Activated CD4-positive, alpha-beta T cell treated with anti-CD3 and anti-CD28 coated beads, Interleukin-2, Interleukin-4, amounts not matched to agents 100 ng/mL and 50 ng/mL, durations not matched to agents 16 hours and 8 hours (primary cell): ENCODE measurements around the gene ZNF792.
A peak's percentile ranks its signal among the peaks of the same experiment; 100 is the strongest.
"Not testable (repeated sequence)": the region's sequence is repeated elsewhere in the genome, so short reads cannot be mapped to it uniquely, and the experiment has no call there.

Experiments
- DNase-seq: peaks from one replicate; pipeline ENCODE4 v3.0.0-alpha.2; 2020; ENCODE audit warnings: low spot score

Gene ZNF792

DNA sequence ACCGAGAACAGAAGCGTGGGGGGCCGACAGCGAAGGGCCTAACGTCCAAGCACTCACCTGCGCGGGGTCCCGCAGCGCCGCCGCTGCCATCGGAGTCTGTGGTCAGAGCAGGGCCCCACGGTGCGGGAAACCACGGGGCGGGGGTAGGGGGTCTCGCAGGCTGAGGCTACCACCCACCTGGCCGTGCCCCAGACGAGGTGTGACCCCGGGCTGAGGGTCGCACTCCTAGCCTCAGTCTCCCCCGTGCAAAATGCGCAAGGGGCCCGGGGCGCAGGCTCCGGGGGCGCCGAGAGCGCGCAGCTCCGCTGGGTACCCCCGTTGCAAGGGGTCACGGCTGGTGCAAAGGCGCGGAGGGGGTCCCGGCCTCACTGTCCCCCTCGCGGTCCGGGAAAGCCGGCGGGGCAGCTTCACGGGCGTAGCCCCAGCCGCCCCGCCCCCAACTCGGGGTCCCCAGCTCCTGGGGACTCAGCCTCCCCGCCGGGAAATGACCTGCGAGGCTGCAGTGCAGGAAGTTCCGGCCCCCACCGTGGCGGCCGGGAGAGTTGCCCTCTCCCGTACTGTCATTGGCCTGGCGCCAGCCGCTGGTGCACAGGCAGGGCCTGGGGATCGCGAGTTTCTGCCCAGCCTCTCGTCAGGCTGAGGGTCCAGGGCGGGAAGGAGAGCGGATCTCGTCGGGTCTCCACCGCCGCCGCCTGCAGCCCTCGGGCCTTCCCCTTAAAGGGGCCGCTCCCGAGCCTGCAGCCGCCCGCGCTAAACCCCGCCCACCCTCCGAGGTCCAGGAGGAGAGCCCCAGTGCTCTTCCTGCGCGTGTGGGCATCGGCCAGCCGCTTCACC is at the start of gene ZNF792:
ZNF792 (minus strand) TSS at position 657 of the 834 bp plus-strand sequence; CDS start at position 90, 567 bp downstream.
- peak; percentile 37 for DNase-seq

DNA sequence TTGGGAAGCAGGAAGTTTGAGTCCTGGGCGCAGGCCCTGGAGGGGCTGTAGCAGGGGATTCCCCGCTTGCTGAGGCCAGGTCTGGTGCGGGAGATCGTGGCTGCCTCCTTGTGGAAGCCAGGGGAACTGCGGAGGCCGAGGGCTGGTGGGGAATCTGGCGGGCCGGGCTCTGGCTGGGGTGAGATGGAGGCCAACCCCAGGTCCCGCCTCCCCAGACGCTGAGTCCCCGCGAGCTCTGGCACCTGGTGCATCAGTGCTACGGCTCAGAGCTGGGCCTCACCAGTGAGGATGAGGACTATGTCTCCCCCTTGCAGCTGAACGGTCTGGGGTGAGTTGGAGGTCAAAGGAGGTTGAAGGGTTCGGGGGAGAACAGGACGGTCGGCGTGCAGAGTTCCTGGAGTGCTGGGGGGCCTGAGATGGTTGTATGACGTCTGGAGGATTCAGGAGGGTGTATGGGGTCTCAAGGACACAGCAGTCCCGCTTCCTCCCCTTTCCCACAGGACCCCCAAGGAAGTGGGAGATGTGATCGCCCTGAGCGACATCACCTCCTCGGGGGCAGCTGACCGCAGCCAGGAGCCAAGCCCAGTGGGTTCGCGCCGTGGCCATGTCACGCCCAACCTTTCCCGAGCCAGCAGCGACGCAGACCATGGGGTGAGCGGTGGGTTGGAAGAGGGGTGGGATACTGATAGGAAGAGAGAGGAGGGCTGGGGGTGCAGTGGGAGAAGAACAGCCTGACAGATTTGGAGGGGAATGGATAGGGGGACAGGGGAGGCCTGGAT is 49.2 kb upstream of the ZNF792 start:
- DNase-seq, result peak; percentile 72

DNA sequence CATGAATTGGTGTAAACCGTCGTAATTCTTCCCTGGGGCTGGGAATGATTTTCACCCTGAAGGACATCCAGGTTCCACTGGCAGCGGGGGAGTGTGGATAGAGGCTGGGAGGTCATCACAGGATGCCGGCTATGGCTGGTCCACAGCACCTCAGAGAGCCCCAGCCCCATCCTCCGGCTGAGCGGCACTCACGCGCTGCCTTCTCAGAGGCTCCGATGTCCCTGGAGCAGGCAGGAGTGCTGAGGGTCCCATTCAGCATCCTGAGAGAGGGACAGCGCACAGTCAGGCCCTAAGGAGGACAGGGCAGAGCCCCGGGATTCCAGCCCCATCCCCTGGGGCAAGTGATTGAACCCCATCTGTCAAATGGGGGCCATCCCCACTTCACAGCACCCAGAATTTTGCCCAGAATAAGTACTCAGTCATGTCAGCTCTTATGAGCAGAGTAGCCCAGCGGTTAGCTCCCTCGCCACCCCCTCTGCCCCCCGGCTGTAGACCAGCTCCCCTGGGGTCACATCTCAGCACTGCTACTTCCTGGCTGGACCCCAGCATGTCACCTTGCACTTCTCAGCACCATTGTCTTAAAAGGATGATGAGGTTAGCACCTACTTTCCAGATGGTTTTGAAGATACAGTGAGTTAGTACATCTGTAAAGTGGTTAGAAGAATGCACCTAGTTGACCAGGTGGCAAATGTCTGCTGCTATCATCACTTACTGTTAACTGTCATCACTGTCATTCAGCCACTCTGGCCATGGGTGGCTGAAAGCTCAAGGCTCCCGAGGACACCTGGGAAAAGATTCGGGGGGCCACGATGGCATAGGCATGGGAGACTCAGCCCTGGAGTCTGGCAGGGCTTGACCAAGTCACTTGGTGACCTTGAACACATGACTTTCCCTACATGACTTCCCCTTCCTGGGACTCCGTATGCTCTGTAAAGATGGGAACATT is 48.0 kb upstream of the ZNF792 start:
- DNase-seq, result no peak

DNA sequence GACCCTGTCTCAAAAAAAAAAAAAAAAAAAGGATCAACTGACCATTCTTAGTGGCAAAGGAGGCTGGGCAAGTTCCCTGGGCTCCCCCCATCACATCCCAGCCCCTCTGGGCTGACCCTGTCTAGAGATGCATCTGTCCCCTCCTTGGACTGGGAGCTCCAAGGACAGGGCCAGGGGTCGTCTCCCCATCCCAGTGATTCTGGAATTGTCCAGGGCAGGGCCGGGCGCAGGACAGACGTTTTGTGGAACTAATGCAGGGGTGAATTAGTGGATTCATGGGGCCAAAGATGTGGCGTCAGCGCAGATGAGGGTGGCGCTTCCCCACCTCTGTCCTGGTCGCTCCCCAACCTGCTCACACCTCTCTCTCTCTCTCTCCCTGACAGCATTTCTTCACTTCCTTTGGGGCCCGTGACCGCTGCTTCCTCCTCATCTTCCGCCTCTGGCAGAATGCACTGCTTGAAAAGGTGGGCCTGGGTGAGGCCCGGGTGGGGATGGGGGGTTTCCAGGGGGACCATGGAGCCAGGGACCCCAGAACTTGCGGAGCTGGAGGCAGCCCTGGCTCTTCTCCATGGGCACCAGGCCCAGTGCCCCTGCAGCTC is 47.2 kb upstream of the ZNF792 start:
- no peak for DNase-seq

DNA sequence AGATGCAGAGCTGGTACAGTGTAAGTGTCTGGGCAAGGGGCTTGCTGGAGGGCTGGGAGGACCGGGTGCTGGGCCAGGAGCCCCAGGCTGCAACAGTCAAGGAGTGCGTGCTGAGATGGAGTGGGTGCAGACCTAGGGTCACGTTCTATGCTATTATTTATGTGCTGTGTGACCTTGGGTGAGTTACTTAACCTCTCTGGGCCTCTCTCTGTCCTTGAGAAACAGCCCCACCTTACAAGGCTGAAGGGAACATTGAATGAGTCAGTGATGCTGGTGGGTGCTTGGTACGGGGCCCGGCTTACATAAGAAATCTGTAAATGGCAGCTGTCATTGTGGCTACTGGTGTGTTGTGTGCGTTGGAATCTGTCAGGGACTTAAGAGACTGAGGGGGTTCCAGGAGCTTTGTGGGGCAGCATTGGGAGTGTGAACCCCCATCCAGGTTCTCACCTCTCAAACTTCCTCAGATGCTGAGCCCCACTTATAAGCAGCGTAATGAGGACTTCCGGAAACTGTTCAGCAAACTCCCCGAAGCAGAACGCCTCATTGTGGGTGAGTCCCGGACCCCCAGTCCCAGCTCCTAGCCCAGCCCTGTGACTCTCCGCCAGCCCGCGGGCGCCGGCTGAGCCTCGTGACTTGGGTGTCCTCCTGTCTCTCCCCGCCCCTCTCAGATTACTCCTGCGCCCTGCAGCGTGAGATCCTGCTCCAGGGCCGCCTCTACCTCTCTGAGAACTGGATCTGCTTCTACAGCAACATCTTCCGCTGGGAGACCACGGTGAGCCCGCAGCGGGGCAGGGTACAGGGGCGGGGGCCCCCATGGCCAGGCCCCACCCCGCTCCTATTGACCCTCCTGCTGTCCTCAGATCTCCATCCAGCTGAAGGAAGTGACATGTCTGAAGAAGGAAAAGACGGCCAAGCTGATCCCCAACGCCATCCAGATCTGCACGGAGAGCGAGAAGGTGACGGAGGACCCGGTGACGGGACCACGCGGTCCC is 45.7 kb upstream of the ZNF792 start:
- DNase-seq, result no peak

DNA sequence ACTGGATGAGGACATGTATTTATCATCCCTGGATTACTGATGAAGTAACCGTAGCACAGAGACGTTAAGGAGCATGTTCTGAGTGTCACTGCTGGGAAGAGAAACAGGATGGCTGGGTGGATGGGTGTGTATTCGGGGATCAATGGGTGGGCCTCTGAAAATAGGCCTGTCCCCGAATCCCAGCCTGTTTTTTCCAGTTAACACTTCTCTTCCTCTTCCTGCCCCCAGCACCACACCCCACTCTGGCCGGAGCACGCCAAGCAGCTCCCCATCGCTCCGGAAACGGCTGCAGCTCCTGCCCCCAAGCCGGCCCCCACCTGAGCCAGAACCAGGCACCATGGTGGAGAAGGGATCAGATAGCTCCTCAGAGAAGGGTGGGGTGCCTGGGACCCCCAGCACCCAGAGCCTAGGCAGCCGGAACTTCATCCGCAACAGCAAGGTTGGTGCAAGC is 44.9 kb upstream of the ZNF792 start:
- DNase-seq, result no peak

DNA sequence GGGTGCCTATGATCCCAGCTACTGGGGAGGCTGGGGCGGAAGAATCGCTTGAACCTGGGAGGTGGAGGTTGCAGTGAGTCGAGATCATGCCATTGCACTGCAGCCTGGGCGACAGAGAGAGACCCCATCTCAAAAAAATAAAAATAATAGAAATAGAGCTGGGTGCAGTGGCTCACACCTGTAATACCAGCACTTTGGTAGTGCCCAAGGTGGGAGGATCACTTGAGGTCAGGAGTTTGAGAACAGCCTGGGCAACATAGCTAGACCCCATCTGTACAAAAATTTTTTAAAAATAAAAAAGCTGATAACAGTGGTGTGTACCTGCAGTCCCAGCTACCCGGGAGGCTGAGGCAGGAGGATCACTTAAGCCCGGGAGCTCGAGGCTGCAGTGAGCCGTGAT is 43.4 kb upstream of the ZNF792 start:
- not testable (repeated sequence) for DNase-seq

DNA sequence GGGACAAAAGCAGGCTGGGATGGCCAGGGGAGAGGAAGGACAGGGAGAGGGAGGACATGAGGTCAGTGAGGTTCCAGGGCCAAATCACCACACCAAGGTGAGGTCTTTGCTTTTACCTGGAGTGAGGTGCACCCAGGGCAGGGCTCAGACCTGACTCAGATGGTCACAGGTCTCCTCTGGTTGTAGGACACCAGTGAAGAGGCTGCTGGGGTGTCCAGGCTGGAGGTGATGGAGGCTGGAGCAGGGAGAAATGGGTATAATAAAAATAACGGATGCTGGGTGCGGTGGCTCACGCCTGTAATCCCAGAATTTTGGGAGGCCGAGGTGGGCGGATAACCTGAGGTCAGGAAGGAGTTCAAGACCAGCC is 43.0 kb upstream of the ZNF792 start:
- DNase-seq, result no peak

DNA sequence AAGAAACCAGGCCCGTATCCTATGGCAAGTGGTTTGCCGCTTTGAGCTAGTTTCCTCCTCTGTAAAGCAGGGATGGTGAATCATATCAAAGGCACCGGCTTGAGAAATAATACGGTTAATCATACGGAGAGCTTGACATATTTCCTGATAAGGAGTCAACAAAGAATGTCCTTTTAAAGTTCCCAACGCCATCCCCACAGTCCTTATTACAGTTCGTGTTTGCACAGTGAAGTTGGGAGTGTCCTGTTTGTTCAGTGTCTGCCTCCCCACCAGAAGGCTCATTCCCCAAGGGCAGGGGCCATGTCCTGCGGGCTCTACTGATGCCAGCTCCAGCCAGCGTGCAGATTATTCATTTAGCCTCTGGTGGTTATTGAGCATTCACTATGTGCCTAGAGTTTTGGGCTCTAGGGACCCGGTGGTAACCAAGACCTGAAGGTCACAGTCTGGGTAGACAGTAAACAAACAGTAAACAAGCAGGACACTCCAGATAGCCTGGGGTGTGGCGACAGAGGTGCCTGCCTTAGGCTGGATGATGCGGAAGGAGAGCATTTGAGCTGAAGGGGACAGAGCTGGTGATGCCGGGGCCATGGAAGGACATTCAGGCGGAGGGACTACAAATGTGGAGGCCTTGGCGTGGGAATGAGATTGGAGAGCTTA is 42.4 kb upstream of the ZNF792 start:
- no peak for DNase-seq

DNA sequence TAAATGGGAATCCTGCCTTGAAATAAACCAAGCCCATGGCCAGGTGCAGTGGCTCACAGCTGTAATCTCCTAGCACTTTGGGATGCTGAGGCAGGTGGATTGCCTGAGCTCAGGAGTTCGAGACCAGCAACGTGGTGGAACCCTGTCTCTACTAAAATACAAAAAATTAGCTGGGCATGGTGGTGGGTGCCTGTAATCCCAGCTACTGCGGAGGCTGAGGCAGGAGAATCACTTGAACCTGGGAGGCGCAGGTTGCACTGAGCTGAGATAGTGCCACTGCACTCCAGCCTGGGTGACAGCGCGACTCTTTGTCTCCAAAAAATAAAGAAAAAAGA is 41.9 kb upstream of the ZNF792 start:
- not testable (repeated sequence) for DNase-seq

DNA sequence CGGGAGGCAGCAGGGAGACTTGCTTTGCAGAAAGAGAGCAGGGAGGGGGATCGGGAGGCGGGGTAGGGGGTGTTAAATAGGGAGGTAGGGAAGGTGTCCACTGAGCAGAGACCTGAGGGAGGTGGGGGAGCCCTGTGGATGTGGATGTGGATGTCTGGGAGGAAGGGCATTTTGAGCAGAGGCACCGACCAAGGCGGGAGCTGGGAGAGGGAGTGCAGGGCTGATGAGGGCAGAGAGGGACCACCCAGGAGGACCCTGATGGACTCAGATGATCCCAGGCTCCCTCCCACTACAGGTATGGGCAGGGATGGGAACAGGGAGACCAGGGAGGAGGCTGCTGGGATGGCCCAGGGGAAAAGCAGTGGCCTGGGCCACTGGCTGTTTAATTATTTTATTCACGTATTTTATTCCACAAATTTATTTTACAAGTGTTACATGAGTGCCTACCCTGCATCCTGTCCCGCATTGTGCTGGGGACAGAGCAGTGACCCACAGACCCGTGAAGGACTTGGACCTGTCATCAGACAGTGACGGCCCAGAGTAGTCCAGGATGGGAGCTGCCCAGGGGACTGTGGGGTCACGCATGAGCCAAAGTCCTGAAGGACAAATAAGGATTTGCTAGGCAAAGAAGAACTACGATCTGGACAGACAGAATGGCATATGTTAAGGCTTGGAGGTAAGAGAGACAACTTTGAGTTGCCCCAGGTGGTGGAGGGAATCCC is 41.4 kb upstream of the ZNF792 start:
- no peak for DNase-seq

DNA sequence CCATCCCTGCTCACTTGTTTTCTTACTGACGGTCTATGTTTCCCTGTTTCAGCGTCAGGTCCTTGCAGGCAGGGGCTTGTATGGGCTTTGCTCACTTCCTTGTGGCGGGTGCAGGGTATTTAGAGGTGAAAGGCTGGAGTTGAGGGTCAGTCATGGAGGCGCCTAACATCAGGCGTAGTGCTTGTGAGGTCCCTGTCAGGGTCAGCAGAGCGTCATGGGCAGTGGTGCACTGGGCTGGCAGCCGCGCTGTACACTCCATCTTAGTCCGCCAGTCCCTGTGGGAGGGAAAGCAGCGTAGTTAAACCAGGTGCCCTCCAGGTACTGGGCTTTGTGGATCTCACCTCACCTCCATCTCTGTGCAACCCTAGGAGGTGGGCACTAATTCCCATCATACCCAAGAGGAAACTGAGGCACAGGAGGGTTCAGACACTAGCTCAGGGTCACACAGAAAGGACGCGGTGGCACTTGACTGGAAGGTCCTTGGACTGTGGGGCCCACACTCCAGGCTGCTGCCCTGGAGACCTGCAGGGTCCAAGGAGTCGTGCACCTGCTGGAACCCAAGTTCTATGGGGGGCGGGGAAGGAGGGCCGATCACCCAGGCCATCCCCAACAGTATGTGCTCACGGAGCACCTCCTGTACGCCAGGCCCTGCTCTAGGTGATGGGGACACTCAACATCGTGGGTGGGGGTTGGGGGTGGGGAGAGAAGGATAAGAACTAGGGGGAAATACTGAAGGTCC is 40.7 kb upstream of the ZNF792 start:
- no peak for DNase-seq

DNA sequence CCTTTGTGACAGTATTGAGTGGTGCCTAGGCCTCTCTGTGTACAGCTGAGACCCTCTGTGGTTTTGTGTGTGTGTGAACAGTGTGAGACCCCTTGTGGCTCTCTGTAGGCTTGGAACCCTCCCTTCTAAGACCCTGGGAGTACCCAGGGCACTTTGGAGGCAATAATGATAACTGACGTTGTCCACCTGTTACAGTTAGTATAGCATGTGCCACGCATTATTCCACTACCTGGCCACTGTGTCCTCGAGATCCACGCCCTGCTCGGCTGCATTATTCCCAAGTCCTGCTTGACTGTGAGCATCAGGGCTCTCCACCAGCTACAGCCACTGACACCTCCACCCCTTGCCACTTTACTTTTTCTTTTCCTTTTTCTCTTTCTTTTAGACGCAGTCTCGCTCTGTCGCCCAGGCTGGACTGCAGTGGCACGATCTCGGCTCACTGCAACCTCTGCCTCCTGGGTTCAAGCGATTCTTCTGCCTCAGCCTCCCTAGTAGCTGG is 38.1 kb upstream of the ZNF792 start:
- no peak for DNase-seq

DNA sequence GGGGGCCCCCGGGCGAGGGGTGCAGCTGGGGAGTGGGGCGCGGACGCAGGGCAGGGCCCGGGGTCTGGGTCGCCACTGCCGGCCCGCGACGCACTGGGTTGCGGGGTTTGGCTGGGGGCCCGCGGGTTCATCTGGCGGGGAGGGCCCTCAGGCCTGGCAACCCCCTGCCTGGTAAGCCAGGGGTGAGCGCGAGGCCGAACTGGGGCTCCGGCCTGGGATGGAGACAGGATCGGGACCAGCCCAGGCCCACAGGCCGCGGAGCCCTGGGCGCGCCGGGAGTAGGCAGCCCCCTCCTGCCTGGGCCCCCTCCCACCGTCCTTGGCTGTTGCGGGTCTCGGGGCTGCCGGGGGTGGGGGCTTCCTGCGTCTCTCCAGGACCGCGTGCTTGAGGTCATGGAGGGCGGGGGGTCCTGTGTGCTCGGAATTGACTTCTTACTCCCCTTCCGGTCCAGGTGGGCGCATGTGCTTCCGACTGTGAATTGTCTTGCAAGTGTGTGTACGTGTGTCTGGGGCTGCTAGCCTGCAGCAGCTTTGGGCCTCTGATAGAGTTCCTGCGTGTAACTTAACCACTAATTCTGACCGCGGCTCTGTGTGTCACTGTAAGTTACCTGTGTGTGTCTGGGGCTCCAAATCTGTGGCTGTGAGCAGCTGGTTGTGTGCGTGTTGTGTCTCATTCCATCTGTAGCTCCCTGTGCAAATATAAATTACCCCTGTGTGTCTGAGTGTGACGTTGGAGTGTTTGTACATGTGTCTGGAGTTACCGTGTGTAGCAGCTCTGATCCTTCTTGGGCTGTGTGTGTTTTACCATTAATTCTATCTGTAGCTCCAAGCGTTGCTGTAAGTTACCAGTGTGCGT is 36.8 kb upstream of the ZNF792 start:
- peak; percentile 57 for DNase-seq

DNA sequence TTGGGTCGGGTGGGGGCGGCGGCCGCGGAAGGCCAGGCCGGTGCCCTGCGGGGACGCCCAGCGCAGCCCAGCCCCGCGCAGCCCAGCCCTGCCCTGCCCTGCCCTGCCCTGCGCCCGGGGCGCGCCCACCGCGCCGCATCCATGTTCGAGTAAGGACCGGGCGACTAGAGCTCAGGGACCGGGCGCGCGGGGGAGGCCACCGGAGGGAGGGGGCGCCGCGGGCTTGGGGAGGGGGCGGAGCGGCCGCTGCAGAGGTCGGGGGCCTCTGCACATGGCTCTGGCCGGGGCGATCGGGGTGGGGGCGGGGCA is 36.3 kb upstream of the ZNF792 start:
- no peak for DNase-seq

DNA sequence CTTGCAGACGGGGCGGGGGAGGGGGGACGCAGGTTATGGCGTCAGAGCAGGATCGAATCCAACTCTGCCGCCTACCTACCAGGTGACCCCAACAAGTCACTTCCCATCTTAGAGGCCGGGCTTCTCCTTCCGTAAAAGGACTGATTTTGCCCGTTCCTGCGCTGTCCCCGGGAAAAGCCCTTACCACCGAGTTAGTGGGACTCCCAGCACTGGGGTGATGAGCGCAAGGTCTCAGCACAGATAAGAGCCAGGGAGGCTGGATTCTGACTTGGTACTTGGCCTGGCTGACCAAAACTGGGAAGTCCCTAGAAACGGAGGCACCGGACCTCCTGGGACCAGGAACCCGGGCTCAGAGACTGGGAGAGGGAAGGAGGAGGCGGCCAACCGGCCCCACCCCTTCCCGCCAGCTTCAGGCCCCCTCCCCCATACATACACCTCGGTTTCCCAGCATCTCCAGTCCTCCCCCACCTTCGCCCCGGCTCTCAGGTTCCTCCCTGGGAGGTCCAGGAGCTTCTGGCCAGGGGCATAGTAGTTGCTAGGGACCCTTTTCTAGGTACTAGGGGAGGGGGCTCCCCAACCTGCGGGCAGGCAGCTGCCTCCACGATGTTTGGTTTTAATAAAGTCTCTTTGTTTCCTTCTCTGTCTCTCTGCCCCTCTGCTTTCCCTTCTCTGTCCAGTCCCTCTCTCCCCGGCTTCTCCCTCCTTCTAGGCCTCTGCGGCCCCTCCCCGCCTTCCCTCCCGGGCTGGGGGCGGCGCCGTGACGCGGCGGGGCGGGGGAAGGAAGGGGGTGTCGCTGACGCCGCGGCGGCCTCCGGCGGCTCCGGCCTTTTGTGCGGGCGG is 35.7 kb upstream of the ZNF792 start, which contains the start of gene GRAMD1A:
GRAMD1A (plus strand) TSS at position 826 of the 840 bp plus-strand sequence. CDS start 156 bp downstream, outside the sequence.
- peak; percentile 74 for DNase-seq
